ENCODE measurements around the gene ACO1. TPM values are rescaled to one million over a fixed set of nuclear protein-coding genes. Genes with fewer than 3 reads are reported as not detected.

The ACO1 gene
- total RNA-seq, 1 donor from 2014 or later, result 32.5 TPM

DNA sequence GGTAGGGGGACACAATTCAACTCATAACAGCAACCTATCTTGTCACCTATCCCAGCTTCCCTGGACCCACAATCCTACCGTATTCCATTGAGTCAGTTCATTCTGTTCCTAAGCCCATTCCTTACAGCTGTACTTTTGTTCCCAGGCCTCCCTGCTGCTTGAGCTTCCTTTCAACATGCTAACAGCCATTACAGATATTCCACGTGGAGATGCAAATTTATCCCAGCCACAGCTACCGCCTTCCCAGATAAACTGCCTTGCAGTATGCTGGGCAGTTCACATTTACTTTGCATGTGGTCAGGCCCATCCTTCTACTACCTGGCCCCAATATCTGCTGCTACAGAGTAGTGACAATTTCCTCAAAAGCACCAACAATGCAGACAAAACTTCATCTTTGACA is 118.6 kb downstream of the ACO1 start:
- no peak for DNase-seq (ENCODE audit: extremely low spot score, unreplicated experiment)
- Mint-ChIP-seq H3K36me3 (peaks cover 10% of the 10 kb centered on the region), H3K27ac (no peak overlapping the region), H3K4me3 (no peak overlapping the region), H3K9me3 (peaks cover 9% of the 10 kb centered on the region), H3K4me1 (ENCODE audit: unreplicated experiment) (no peaks in the 10 kb centered on the region), H3K27me3 (no peaks in the 10 kb centered on the region)
- TF ChIP-seq, protein P1, sequence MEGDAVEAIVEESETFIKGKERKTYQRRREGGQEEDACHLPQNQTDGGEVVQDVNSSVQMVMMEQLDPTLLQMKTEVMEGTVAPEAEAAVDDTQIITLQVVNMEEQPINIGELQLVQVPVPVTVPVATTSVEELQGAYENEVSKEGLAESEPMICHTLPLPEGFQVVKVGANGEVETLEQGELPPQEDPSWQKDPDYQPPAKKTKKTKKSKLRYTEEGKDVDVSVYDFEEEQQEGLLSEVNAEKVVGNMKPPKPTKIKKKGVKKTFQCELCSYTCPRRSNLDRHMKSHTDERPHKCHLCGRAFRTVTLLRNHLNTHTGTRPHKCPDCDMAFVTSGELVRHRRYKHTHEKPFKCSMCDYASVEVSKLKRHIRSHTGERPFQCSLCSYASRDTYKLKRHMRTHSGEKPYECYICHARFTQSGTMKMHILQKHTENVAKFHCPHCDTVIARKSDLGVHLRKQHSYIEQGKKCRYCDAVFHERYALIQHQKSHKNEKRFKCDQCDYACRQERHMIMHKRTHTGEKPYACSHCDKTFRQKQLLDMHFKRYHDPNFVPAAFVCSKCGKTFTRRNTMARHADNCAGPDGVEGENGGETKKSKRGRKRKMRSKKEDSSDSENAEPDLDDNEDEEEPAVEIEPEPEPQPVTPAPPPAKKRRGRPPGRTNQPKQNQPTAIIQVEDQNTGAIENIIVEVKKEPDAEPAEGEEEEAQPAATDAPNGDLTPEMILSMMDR (conservative IDR thresholded peaks at IDR 0.05), result no peak

Other genes with a start within 250 kb of the ACO1 start
- gene RIGI, start 141.6 kb downstream of the ACO1 start, total RNA-seq (ENCODE audit: low replicate concordance), result 5.8 and 7.7 TPM in 2 replicates
- 9.1 and 12.7 TPM in 2 replicates for gene SMIM27, start 167.7 kb downstream of the ACO1 start, total RNA-seq (ENCODE audit: low replicate concordance)
- gene TOPORS, start 167.9 kb downstream of the ACO1 start, total RNA-seq (ENCODE audit: low replicate concordance), result 16.7 and 18.4 TPM in 2 replicates
- 42.9 and 45.6 TPM in 2 replicates for gene NDUFB6, start 188.5 kb downstream of the ACO1 start, total RNA-seq (ENCODE audit: low replicate concordance)